HepG2 (cell line): ENCODE data around the gene ZBTB45. TPM values are rescaled to one million over a fixed set of nuclear protein-coding genes. Genes with fewer than 3 reads are reported as not detected.

ENCODE experiments used
- CAMTA2 ChIP-seq: sonication (generic); formaldehyde crosslinking; IDR thresholded peaks from 2 replicates; pipeline ENCODE4 v1.4.0; 2020; ENCODE audit warnings: mild to moderate bottlenecking, missing genetic modification reagents, borderline replicate concordance
- CREB1 ChIP-seq, 2 experiments: fragments of 450-650 bp in 1 of 2; IDR thresholded peaks; 2 replicates each; pipeline ENCODE4 v1.6.1; 2016 to 2017; ENCODE audit warnings: control low read depth in 1 of 2, mild to moderate bottlenecking in 1 of 2, missing compliant biosample characterization in 1 of 2, missing genetic modification characterization in 1 of 2
- EHMT2 ChIP-seq: fragments of 200-600 bp; sonication (generic); IDR thresholded peaks from 2 replicates; pipeline ENCODE4 v1.7.0; 2017; ENCODE audit warnings: antibody characterized with exemption, low read depth, low read length, borderline replicate concordance
- ESRRA ChIP-seq: sonication (generic); formaldehyde crosslinking; IDR thresholded peaks from 2 replicates; pipeline ENCODE4 v1.5.1; 2020; ENCODE audit warnings: mild to moderate bottlenecking, low read depth, missing genetic modification reagents
- FOXK2 ChIP-seq: fragments of 450-650 bp; IDR thresholded peaks from 2 replicates; pipeline ENCODE4 v1.6.1; 2016
- JUN ChIP-seq: sonication (generic); formaldehyde crosslinking; IDR thresholded peaks from 2 replicates; pipeline ENCODE4 v1.4.0; 2020; ENCODE audit warnings: mild to moderate bottlenecking, missing genetic modification reagents
- KAT7 ChIP-seq: IDR thresholded peaks from 2 replicates; pipeline ENCODE4 v1.6.1; 2018; ENCODE audit warnings: borderline replicate concordance, missing compliant biosample characterization
- MYPOP ChIP-seq: sonication (generic); formaldehyde crosslinking; IDR thresholded peaks from 2 replicates; pipeline ENCODE4 v1.8.1; 2023; ENCODE audit warnings: mild to moderate bottlenecking, moderate library complexity, missing genetic modification reagents
- NRL ChIP-seq: sonication (generic); formaldehyde crosslinking; IDR thresholded peaks from 2 replicates; pipeline ENCODE4 v1.5.0; 2020; ENCODE audit warnings: missing genetic modification reagents, mild to moderate bottlenecking, moderate library complexity, borderline replicate concordance
- PRPF4 ChIP-seq: fragments of 200-400 bp; formaldehyde crosslinking; IDR thresholded peaks from 2 replicates; pipeline ENCODE4 v1.6.1; 2016; ENCODE audit warnings: low read length, low read depth; ENCODE audit not compliant: poor library complexity, severe bottlenecking
- SATB2 ChIP-seq: sonication (generic); formaldehyde crosslinking; IDR thresholded peaks from 2 replicates; pipeline ENCODE4 v1.5.0; 2020; ENCODE audit warnings: missing genetic modification reagents
- SKI ChIP-seq: fragments of 450-650 bp; IDR thresholded peaks from one replicate; pipeline ENCODE4 v1.6.1; 2018; ENCODE audit warnings: mild to moderate bottlenecking; ENCODE audit not compliant: partially characterized antibody
- SMYD3 ChIP-seq: sonication (generic); formaldehyde crosslinking; IDR thresholded peaks from 2 replicates; pipeline ENCODE4 v1.8.1; 2023; ENCODE audit warnings: mild to moderate bottlenecking, missing genetic modification reagents
- ZBTB42 ChIP-seq: sonication (generic); formaldehyde crosslinking; IDR thresholded peaks from 2 replicates; pipeline ENCODE4 v1.5.0; 2020; ENCODE audit warnings: mild to moderate bottlenecking, missing genetic modification reagents
- ZC3H13 ChIP-seq: sonication (generic); formaldehyde crosslinking; IDR thresholded peaks from 2 replicates; pipeline ENCODE4 v1.8.1; 2023; ENCODE audit warnings: mild to moderate bottlenecking, missing genetic modification reagents, moderate library complexity
- ZFP36L1 ChIP-seq: sonication (generic); formaldehyde crosslinking; IDR thresholded peaks from 2 replicates; pipeline ENCODE4 v1.8.0; 2022; ENCODE audit warnings: mild to moderate bottlenecking, missing genetic modification reagents, moderate library complexity
- ZNF124 ChIP-seq: sonication (generic); formaldehyde crosslinking; IDR thresholded peaks from 2 replicates; pipeline ENCODE4 v1.4.0; 2020; ENCODE audit warnings: missing genetic modification reagents
- ZNF317 ChIP-seq: sonication (generic); formaldehyde crosslinking; IDR thresholded peaks from 2 replicates; pipeline ENCODE4 v1.5.0; 2020; ENCODE audit warnings: mild to moderate bottlenecking, missing genetic modification reagents
- ZNF383 ChIP-seq: sonication (generic); formaldehyde crosslinking; IDR thresholded peaks from 2 replicates; pipeline ENCODE4 v1.4.0; 2020; ENCODE audit warnings: missing genetic modification reagents, mild to moderate bottlenecking, borderline replicate concordance
- ZNF430 ChIP-seq: sonication (generic); formaldehyde crosslinking; IDR thresholded peaks from 2 replicates; pipeline ENCODE4 v1.9.0; 2021; ENCODE audit warnings: mild to moderate bottlenecking, missing genetic modification reagents
- ZNF567 ChIP-seq: sonication (generic); formaldehyde crosslinking; IDR thresholded peaks from 2 replicates; pipeline ENCODE4 v1.8.1; 2023; ENCODE audit warnings: mild to moderate bottlenecking, missing genetic modification reagents, borderline replicate concordance
- ZSCAN20 ChIP-seq: sonication (generic); formaldehyde crosslinking; IDR thresholded peaks from 2 replicates; pipeline ENCODE4 v1.4.0; 2020; ENCODE audit warnings: missing genetic modification reagents, mild to moderate bottlenecking, borderline replicate concordance
- ZZZ3 ChIP-seq: sonication (generic); formaldehyde crosslinking; IDR thresholded peaks from 2 replicates; pipeline ENCODE4 v1.4.0; 2020; ENCODE audit warnings: missing genetic modification reagents, mild to moderate bottlenecking, borderline replicate concordance
- polyA plus RNA-seq, 8 experiments: library from polyadenylated mRNA; depleted of rRNA in 3 of 8; stranded (reverse) in 7 of 8; unstranded in 1 of 8; fragments of >200 nt; fragmentation: Illumina TruSeq in 4 of 8; extraction: Trizol in 4 of 8; gene quantifications; 2 replicates each; pipeline versions ENCODE4 v1.2.1 to v1.2.3, GENCODE V29; 2011 to 2016; ENCODE audit warnings: low read depth in 4 of 8, missing spikeins in 1 of 8, mixed read lengths in 1 of 8; ENCODE audit not compliant: insufficient read depth in 1 of 8
- total RNA-seq, 5 experiments: library from RNA; depleted of rRNA; stranded (reverse); fragments of >200 nt; fragmentation: Illumina TruSeq; extraction: Trizol; gene quantifications; 2 replicates each; pipeline ENCODE4 v1.2.3, GENCODE V29; 2016; ENCODE audit warnings: low read depth in 1 of 5
- TF ChIP-seq, protein P1 (sequence below): sonication (generic); formaldehyde crosslinking; IDR thresholded peaks from 2 replicates; pipeline ENCODE4 v1.8.0; 2022; ENCODE audit warnings: mild to moderate bottlenecking, missing genetic modification reagents
- TF ChIP-seq, protein P2 (sequence below): sonication (generic); formaldehyde crosslinking; IDR thresholded peaks from 2 replicates; pipeline ENCODE4 v1.4.0; 2020; ENCODE audit warnings: missing genetic modification reagents, borderline replicate concordance

ZBTB45 gene
- total and polyA plus RNA-seq, 2 of the 13 experiments (the other 11 are each of a cell fraction or from before 2014, with no cell fraction given): 3.0 to 3.7 TPM

GRCh38 chr19:58511353-58512208 lies 8.0 kb downstream of the ZBTB45 start, which contains the start of gene SLC27A5 (continued):
- TF ChIP-seq FOXK2: no peak
- TF ChIP-seq SMYD3: no peak
- TF ChIP-seq ZNF317 (CRISPR knock-in tag): no peak
- peak; percentile 82; the same call in 1 of the 2 replicates for TF ChIP-seq ZZZ3 (CRISPR knock-in tag)
- peak; percentile 68 for TF ChIP-seq SKI
- TF ChIP-seq MYPOP (CRISPR knock-in tag): peak; percentile 35; the same call in 1 of the 2 replicates
- TF ChIP-seq JUN (CRISPR knock-in tag): 0 out of 2 replicates have a peak, but pooled peaks have one; percentile 62
- TF ChIP-seq, protein P1, sequence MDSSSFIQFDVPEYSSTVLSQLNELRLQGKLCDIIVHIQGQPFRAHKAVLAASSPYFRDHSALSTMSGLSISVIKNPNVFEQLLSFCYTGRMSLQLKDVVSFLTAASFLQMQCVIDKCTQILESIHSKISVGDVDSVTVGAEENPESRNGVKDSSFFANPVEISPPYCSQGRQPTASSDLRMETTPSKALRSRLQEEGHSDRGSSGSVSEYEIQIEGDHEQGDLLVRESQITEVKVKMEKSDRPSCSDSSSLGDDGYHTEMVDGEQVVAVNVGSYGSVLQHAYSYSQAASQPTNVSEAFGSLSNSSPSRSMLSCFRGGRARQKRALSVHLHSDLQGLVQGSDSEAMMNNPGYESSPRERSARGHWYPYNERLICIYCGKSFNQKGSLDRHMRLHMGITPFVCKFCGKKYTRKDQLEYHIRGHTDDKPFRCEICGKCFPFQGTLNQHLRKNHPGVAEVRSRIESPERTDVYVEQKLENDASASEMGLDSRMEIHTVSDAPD (CRISPR knock-in tag): no peak
- no peak; the same call in 1 of the 2 replicates for TF ChIP-seq ZNF124 (CRISPR knock-in tag)
- peak; percentile 54; the same call in 1 of the 2 replicates for TF ChIP-seq ZNF567 (CRISPR knock-in tag)
- no peak; the same call in 1 of the 2 replicates for TF ChIP-seq EHMT2
- no peak for TF ChIP-seq ZSCAN20
- 0 out of 2 replicates have a peak, but pooled peaks have one; percentile 18 for TF ChIP-seq ZC3H13
- TF ChIP-seq NRL (CRISPR knock-in tag): no peak
- peak; percentile 63; the same call in 1 of the 2 replicates for TF ChIP-seq ESRRA (CRISPR knock-in tag)
- no peak for TF ChIP-seq ZFP36L1 (CRISPR knock-in tag)
- no peak for TF ChIP-seq KAT7 (CRISPR knock-in tag)
- TF ChIP-seq PRPF4: no peak
- TF ChIP-seq CAMTA2 (CRISPR knock-in tag): no peak
- TF ChIP-seq ZBTB42 (CRISPR knock-in tag): 0 out of 2 replicates have a peak, but pooled peaks have one; percentile 50
- TF ChIP-seq, protein P2, sequence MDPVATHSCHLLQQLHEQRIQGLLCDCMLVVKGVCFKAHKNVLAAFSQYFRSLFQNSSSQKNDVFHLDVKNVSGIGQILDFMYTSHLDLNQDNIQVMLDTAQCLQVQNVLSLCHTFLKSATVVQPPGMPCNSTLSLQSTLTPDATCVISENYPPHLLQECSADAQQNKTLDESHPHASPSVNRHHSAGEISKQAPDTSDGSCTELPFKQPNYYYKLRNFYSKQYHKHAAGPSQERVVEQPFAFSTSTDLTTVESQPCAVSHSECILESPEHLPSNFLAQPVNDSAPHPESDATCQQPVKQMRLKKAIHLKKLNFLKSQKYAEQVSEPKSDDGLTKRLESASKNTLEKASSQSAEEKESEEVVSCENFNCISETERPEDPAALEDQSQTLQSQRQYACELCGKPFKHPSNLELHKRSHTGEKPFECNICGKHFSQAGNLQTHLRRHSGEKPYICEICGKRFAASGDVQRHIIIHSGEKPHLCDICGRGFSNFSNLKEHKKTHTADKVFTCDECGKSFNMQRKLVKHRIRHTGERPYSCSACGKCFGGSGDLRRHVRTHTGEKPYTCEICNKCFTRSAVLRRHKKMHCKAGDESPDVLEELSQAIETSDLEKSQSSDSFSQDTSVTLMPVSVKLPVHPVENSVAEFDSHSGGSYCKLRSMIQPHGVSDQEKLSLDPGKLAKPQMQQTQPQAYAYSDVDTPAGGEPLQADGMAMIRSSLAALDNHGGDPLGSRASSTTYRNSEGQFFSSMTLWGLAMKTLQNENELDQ (CRISPR knock-in tag): no peak
- no peak for TF ChIP-seq ZNF383 (CRISPR knock-in tag)
- TF ChIP-seq ZNF430 (CRISPR knock-in tag): no peak
- no peak for TF ChIP-seq CREB1 (IDR thresholded peaks at IDR 0.05)
- TF ChIP-seq CREB1 (CRISPR knock-in tag; IDR thresholded peaks at IDR 0.05): no peak
- TF ChIP-seq SATB2 (CRISPR knock-in tag): no peak
